Measurements from ENCODE around the gene NRG2.

NRG2 gene

DNA sequence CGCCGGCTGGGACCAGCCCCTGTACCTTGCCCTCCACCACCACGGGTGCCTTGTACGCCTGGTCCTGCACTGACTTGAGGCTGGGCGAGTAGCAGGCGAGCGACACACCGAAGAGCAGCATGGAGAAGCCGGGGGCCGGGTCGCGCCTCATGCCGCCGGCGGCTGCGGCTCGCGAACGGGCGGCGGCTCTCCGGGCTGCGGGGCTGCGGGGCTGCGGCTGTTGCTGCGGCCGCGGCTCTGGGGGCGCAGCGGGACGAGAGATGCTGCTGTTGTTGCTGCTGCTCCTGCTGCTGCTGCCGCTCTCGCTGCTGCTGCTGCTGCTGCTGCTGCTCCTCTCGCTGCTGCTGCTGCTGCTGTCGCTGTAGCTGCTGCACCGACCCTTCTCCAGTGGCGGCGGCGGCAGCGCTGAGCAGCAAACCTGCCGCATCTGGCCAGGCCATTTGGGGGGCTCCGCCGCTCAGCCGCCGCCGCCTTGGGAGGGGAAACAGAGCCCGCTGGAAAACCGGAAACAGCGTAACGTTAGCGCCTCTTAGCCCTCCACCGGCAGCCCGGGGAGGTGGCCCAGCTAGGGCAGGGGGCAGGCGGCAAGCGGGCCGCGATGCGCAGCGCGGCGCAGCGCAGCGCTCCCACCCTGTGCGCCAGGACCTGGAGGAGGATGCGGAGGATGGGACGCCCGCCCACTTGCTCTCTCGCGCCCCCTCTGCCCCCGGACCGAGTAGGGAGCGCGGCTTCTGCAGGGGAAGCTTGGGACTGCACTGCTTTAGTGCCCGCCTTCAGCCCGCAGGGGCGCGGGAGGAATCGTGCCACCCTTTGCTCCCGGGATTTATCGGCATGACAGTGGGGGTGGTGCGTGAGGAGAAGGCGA is at the start of gene NRG2:
NRG2 (minus strand) TSS at position 657 of the 865 bp plus-strand sequence.
- peak; percentile 85 for DNase-seq (ENCODE audit: low spot score)
- no peak for FAIRE-seq

- FAIRE-seq (no peak), DNase-seq (ENCODE audit: low spot score) (no peak)
Measured at GRCh38 chr5:140090251-140090650, 47.2 kb upstream of the NRG2 start.

GRCh38 chr5:140084541-140084940 is 41.4 kb upstream of the NRG2 start:
- FAIRE-seq = no peak
- no peak for DNase-seq (ENCODE audit: low spot score)

GRCh38 chr5:140083650-140084049 is 40.6 kb upstream of the NRG2 start:
- no peak for DNase-seq (ENCODE audit: low spot score)
- no peak for FAIRE-seq

- DNase-seq (ENCODE audit: low spot score) (no peak), FAIRE-seq (no peak)
Measured at GRCh38 chr5:140083120-140083519, 40.0 kb upstream of the NRG2 start.

- no peak for DNase-seq (ENCODE audit: low spot score)
- FAIRE-seq = no peak
Measured at GRCh38 chr5:140076788-140077187, 33.7 kb upstream of the NRG2 start.

DNA sequence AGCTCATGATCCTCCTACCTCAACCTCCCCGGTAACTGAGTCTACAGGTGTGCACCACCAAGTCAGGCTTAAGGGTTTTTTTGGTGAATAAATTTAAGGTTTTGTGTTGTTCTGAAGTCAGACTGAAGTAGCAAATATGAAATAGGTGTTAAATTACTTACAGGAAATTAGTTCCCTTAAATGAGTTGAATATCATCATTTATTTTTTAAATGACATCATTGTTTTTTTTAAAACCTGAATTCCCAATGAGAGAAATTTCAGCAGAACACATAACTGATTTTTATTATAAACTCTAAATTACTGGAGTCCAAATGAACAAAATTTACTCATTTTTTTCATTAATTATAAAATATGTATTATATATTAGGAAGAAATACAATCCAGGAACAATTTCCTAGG is 33.0 kb upstream of the NRG2 start:
- no peak for DNase-seq (ENCODE audit: low spot score)
- FAIRE-seq = no peak

DNA sequence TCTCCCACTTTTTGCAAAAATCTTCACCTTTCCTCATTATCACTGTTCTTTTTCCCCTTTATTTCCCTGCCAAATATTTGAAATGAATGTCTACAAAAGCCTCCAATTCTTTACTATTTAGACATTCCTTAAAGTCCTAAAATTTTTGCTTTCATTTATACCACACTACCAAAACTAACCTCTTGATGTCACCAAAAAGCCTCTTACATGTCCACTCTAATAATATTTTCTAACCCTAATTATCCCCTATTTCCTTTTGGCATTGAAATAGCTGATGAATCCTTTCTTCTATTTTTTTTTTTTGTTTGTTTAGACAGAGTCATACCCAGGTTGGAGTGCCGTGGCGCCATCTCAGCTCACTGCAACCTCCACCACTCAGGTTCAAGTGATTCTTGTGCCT is 32.3 kb upstream of the NRG2 start:
- no peak for FAIRE-seq

GRCh38 chr5:140073296-140073695 is 30.2 kb upstream of the NRG2 start:
- no peak for FAIRE-seq

More for the DNA sequence above, 32.3 kb upstream of the NRG2 start:
- no peak for DNase-seq (ENCODE audit: low spot score)

GRCh38 chr5:140072812-140073211 is 29.7 kb upstream of the NRG2 start:
- FAIRE-seq (no peak), DNase-seq (ENCODE audit: low spot score) (no peak)

More at GRCh38 chr5:140073296-140073695, 30.2 kb upstream of the NRG2 start:
- DNase-seq (ENCODE audit: low spot score) = no peak

- FAIRE-seq (no peak), DNase-seq (ENCODE audit: low spot score) (no peak)
Measured at GRCh38 chr5:140060816-140061215, 17.7 kb upstream of the NRG2 start.

DNA sequence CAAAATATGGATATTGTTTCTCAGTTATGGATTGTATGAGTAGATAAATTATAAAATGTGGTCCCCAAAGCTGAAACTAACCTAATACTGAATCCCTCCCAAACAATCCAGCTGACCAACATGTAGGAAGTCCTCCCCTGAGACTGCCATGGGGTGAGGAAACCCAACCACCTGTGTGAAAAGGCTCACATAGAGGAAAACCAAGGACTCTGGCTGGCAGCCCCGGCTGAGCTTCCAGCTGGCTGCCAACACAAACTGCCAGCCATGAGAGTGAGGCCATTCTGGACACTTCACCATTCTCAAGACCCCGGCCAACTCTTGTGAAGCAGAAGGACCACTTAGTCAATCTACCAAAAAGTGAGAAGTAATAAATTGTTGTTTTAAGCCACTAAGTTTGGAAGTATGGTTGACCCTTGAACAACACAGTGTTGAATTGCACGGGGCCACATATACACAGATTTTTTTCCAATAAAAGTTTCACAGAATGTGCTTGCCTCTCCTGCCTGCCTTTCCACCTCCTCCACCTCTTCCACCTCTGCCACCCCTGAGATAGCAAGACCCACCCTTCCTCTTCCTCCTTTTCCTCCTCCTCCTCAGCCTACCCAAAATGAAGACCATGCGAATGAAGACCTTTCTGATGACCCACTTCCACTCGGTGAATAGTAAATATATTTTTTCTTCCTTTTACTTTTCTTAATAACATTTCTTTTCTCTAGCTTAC is 15.3 kb upstream of the NRG2 start:
- DNase-seq (ENCODE audit: low spot score) (no peak), FAIRE-seq (no peak)

DNA sequence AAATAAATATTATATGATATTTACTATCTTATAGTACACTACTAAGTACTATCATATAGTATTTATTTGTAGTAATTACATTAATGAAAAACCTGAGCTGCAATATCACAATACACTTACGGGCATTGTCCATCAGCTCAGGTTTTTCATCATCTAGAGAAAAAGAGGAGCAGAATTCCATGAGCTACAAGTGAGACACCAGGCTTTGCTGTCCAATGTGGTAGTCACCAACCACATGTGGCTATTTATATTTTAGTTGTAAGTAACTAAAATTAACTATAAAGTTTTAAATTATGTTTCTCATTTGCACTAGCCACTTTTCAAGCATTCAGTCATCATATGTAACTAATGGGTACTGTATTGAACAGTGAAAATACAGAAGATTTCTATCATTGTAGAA is 13.8 kb upstream of the NRG2 start:
- FAIRE-seq (no peak), DNase-seq (ENCODE audit: low spot score) (no peak)

DNA sequence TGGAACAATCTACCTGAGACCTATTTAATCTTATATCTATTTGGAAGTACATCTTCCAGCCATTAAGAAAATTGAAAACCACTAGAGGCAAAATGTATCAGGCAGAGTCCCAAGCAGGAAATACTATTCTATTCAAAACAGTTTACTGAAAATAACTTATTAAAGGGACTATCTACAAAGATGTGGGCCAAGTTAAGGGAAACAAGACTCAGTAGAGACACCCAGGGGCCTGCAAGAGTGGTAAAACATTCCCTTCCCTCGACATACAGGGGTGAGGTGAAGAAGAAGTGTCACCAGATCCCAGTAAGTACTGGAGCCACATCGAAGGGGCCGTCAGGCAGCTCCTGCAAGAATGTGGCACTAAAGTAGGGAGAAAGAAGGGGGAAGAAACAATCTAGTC is 12.1 kb upstream of the NRG2 start:
- DNase-seq (ENCODE audit: low spot score) (no peak), FAIRE-seq (no peak)

- DNase-seq (ENCODE audit: low spot score) = no peak
- FAIRE-seq = no peak
Measured at GRCh38 chr5:140054086-140054689, 11.1 kb upstream of the NRG2 start.

DNA sequence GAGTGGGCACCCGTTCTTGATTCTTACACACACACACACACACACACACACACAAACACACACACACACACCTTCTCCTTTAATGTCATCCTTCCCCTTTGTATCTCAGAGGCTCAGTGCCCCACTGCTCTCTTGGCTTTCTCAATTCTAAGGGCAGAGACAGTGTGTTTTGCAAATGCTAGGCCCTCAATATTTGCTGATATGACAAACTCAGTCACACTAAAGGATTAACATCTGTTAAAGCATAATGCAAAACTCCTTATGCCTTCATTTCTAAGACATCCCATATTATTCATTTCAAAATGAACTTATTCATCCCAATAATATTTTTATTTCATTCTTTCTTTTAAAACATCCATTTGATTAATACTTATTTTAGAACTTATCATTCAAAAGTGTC is 8.9 kb upstream of the NRG2 start:
- no peak for DNase-seq (ENCODE audit: low spot score)
- no peak for FAIRE-seq

- no peak for DNase-seq (ENCODE audit: low spot score)
- no peak for FAIRE-seq
Measured at GRCh38 chr5:140049713-140050112, 6.6 kb upstream of the NRG2 start.

DNA sequence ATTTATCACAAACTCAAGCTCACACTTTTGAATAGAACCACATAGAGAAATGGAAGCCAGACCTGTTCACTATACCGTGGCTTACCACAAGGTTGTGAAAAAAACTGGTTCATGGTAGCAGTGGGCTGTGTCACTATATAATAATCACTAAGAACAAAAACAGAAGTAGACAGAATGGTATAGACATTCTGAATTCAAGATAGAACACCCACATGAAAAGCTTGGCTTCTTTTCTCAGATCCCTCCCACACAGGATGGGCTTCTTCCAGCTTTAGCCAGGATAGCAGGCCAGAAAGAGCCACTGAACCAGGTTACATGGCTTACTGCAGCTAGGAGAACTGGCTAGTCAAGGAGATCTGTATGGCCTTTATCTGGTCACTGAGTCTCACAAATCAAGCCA is 6.1 kb upstream of the NRG2 start:
- FAIRE-seq (no peak), DNase-seq (ENCODE audit: low spot score) (no peak)

DNA sequence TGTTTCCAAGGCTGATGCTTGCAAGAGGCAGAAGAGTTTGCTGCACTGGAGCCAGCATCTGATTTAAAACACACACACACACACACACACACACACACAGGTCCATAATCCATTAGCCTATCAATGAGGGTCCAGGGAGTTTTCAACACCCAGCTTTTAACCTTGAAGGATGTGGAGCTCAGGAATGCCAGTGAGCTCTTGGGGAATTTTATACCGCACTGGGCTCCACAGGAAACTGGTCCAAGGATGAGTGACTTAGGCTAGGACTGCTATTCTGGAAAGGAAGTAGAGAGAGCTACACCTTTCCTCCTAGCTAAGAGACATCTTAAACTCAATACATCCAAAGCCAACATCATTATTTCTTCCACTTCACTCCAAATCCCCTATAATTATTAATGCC is 942 bp upstream of the NRG2 start:
- FAIRE-seq (no peak), DNase-seq (ENCODE audit: low spot score) (no peak)

DNA sequence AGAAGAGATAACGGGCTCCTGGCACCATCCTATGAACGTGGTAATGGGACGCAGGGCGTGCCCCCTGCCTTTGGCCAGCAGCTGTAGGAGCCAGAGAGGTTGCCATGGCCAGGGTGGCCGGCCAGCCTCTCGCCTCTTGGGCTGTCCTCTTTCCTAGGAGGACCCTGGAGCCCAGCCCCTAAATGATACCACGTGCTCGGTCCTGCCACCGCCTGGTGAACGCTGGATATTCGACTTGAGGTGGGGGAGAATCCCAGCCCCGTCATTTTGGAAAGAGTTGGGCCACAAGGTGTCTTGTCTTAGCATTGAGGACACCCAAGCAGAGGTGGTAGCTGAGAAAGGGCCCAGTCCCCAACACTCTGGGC is 391 bp upstream of the NRG2 start:
- DNase-seq (ENCODE audit: low spot score) = peak; percentile 54
- no peak for FAIRE-seq

- FAIRE-seq (no peak), DNase-seq (ENCODE audit: low spot score) (no peak)
Measured at GRCh38 chr5:140042393-140042642, 781 bp downstream of the NRG2 start.

- FAIRE-seq (no peak), DNase-seq (ENCODE audit: low spot score) (peak; percentile 44)
Measured at GRCh38 chr5:140041492-140042392, 1.4 kb downstream of the NRG2 start.

Measured in urothelium cell line (cell line).